Astrocyte (in vitro differentiated cells and primary cell): ENCODE results near the gene NECTIN4. TPM values are rescaled to one million over a fixed set of nuclear protein-coding genes. Genes with fewer than 3 reads are reported as not detected.

Source experiments
- DNase-seq: peaks from one replicate; pipeline ENCODE4 v3.0.0-alpha.2; 2010; ENCODE audit warnings: low read depth
- FAIRE-seq: peaks from 2 replicates; lab custom pipeline; 2011; peaks lifted over from hg19 to GRCh38; lab: Jason Lieb, UNC
- H2AFZ ChIP-seq: 2 replicates; pipeline ENCODE4 v1.6.0; 2012; ENCODE audit warnings: low read depth, low read length, inconsistent platforms
- H3K27ac ChIP-seq: 2 replicates; pipeline ENCODE4 v1.5.1; 2011; ENCODE audit warnings: low read depth, low read length, inconsistent platforms
- H3K27me3 ChIP-seq: 2 replicates; pipeline ENCODE4 v1.6.0; 2011; ENCODE audit warnings: low read length, inconsistent platforms; ENCODE audit not compliant: insufficient read depth
- H3K36me3 ChIP-seq: 2 replicates; pipeline ENCODE4 v1.5.1; 2011; ENCODE audit warnings: low read length, inconsistent platforms; ENCODE audit not compliant: insufficient read depth
- H3K4me1 ChIP-seq: 2 replicates; pipeline ENCODE4 v1.5.1; 2011; ENCODE audit warnings: low read length, inconsistent platforms; ENCODE audit not compliant: insufficient read depth
- H3K4me2 ChIP-seq: 2 replicates; pipeline ENCODE4 v1.6.0; 2012; ENCODE audit warnings: low read length, inconsistent platforms
- H3K4me3 ChIP-seq: 2 replicates; pipeline ENCODE4 v1.5.1; 2011; ENCODE audit warnings: low read depth, mild to moderate bottlenecking, low read length, inconsistent platforms; ENCODE audit not compliant: insufficient read depth
- H3K79me2 ChIP-seq: 2 replicates; pipeline ENCODE4 v1.6.0; 2012; ENCODE audit warnings: mild to moderate bottlenecking, low read length, inconsistent platforms; ENCODE audit not compliant: insufficient read depth
- H3K9ac ChIP-seq: 2 replicates; pipeline ENCODE4 v1.6.0; 2012; ENCODE audit warnings: mild to moderate bottlenecking, low read length, inconsistent platforms
- H3K9me3 ChIP-seq: 2 replicates; pipeline ENCODE4 v1.5.1; 2012; ENCODE audit warnings: low read depth, mild to moderate bottlenecking, low read length, inconsistent platforms; ENCODE audit not compliant: insufficient read depth
- H4K20me1 ChIP-seq: 2 replicates; pipeline ENCODE4 v1.6.0; 2012; ENCODE audit warnings: low read length, inconsistent platforms; ENCODE audit not compliant: insufficient read depth
- H3K27ac Mint-ChIP-seq: one replicate; pipeline ENCODE4 v1.8.0; 2021; ENCODE audit warnings: mild to moderate bottlenecking, mixed read lengths; ENCODE audit not compliant: unreplicated experiment
- H3K27me3 Mint-ChIP-seq: one replicate; pipeline ENCODE4 v1.8.0; 2021; ENCODE audit warnings: low read depth, mixed read lengths; ENCODE audit not compliant: unreplicated experiment
- H3K36me3 Mint-ChIP-seq: one replicate; pipeline ENCODE4 v1.8.0; 2021; ENCODE audit warnings: low read depth, mixed read lengths; ENCODE audit not compliant: unreplicated experiment
- H3K4me1 Mint-ChIP-seq: one replicate; pipeline ENCODE4 v1.8.0; 2021; ENCODE audit warnings: low read depth, mixed read lengths; ENCODE audit not compliant: unreplicated experiment
- H3K4me3 Mint-ChIP-seq: one replicate; pipeline ENCODE4 v1.8.0; 2021; ENCODE audit warnings: mild to moderate bottlenecking, moderate library complexity, mixed read lengths; ENCODE audit not compliant: unreplicated experiment
- H3K9me3 Mint-ChIP-seq: one replicate; pipeline ENCODE4 v1.8.0; 2021; ENCODE audit warnings: mild to moderate bottlenecking, mixed read lengths; ENCODE audit not compliant: unreplicated experiment
- EZH2 ChIP-seq: IDR thresholded peaks from 2 replicates; pipeline ENCODE4 v1.6.1; 2012; ENCODE audit warnings: mild to moderate bottlenecking, low read length, inconsistent platforms; ENCODE audit not compliant: insufficient read depth
- total RNA-seq: library from RNA; stranded (reverse); gene quantifications from 2 replicates; pipeline ENCODE4 v1.2.1, GENCODE V29; 2021
- TF ChIP-seq, protein P1 (sequence below): IDR thresholded peaks from 2 replicates; pipeline ENCODE4 v1.5.1; 2011; ENCODE audit warnings: low read depth, mild to moderate bottlenecking, inconsistent platforms, low read length, moderate library complexity; ENCODE audit not compliant: insufficient read depth

The NECTIN4 gene
- total RNA-seq, 1 donor from 2014 or later = 1.9 TPM

DNA sequence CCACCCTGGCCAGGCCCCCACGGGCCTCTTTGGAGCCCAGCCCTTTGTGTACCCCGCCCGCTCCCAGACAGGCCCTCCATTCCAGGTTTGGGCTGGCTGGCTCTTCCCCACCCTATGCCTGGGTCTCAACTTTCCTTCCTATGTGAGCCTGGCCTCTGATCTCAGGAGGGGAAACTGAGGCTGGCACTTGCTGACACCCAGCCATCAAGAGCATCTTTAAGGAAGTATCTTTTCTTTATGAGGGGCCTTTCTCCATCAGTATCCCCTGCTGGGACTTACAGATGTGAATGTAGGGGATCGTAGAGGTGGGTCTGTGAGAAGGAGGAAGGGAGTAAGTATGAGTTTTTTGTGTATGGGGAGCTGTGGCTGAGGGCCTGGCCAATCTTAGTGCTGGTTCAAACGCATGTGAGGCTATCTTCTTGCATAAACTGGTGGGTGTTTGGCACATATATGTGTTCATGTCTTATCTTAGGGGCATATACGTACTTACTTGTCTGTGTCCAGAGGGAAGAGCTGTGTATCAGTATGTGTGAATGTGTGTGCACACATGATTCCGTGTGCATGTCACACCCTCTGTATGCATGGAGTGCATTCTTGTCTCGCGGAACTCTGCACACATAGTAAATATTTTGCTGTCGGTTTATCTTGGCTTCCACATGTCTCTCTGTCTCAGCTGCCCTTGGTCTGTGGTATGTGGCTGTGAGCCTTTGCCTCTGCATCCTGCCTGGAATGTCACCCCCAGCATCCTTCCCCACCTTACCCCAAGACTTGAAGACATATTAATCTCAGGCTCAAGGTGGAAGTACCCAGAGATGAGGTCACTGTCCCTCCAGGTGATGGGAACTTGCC is 5.4 kb downstream of the NECTIN4 start:
- peak overlapping the region; percentile 58 for H2AFZ ChIP-seq
- H3K27ac ChIP-seq = peak overlapping the region; percentile 58
- peak overlapping the region; percentile 55 for H3K4me2 ChIP-seq
- Mint-ChIP-seq H3K9me3 (peaks cover 3% of the 10 kb centered on the region), H3K27ac (peak overlapping the region; percentile 89), H3K36me3 (no peaks in the 10 kb centered on the region), H3K4me1 (peaks cover 69% of the 10 kb centered on the region), H3K4me3 (no peak overlapping the region), H3K27me3 (no peaks in the 10 kb centered on the region)
- H3K4me1 ChIP-seq = peaks cover 35% of the 10 kb centered on the region
- peak; percentile 39 for DNase-seq
- H3K9ac ChIP-seq = peak overlapping the region; percentile 38
- H3K27me3 ChIP-seq = no peaks in the 10 kb centered on the region
- TF ChIP-seq, protein P1, sequence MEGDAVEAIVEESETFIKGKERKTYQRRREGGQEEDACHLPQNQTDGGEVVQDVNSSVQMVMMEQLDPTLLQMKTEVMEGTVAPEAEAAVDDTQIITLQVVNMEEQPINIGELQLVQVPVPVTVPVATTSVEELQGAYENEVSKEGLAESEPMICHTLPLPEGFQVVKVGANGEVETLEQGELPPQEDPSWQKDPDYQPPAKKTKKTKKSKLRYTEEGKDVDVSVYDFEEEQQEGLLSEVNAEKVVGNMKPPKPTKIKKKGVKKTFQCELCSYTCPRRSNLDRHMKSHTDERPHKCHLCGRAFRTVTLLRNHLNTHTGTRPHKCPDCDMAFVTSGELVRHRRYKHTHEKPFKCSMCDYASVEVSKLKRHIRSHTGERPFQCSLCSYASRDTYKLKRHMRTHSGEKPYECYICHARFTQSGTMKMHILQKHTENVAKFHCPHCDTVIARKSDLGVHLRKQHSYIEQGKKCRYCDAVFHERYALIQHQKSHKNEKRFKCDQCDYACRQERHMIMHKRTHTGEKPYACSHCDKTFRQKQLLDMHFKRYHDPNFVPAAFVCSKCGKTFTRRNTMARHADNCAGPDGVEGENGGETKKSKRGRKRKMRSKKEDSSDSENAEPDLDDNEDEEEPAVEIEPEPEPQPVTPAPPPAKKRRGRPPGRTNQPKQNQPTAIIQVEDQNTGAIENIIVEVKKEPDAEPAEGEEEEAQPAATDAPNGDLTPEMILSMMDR = no peak
- TF ChIP-seq EZH2 = no peak
- no peak overlapping the region for H3K4me3 ChIP-seq
- H3K36me3 ChIP-seq = no peaks in the 10 kb centered on the region
- no peak for FAIRE-seq
- H4K20me1 ChIP-seq = no peaks in the 10 kb centered on the region
- no peaks in the 10 kb centered on the region for H3K79me2 ChIP-seq
- H3K9me3 ChIP-seq = no peaks in the 10 kb centered on the region

DNA sequence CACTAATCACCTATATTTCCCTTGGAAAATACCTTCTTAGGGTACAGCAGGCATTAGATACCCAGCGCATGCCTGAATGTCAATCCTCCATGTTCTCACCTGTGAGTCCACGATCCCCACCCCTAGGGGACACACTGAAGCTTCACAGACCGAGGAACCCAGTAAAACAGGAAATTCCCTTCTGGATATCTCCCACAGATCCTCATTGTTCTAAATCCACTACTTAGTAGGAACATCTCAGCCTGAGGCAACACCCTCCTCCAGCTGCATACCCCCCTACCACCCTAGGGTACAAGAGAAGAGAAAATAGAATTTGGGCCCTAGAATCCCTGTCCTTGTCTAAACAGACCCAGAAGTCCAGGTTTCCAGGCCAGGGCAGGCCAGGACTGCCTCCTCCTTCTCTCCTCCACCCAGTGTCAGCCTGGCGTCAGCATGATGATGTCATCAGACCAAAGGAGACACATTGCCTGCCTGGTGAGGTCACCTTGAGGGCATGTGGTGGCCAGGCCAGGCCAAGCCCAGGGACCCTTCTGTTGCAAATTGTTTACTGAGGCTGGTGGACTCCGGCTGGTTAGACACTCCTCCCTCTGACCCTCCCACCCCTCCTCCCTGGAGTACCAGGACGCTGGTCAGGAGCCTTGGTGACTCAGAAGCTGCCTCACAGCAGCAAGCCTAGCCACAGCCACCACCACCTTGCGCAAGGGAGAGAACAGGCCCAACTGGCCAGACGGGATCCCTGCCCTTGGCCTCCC is 6.2 kb downstream of the NECTIN4 start:
- FAIRE-seq = no peak
- Mint-ChIP-seq H3K27ac (peak overlapping the region; percentile 89), H3K4me1 (peaks cover 61% of the 10 kb centered on the region), H3K27me3 (no peaks in the 10 kb centered on the region), H3K9me3 (peaks cover 4% of the 10 kb centered on the region), H3K36me3 (no peaks in the 10 kb centered on the region), H3K4me3 (peak overlapping the region; percentile 28)
- TF ChIP-seq, protein P1 = no peak
- TF ChIP-seq EZH2 = no peak
- Histone ChIP-seq H3K79me2 (no peaks in the 10 kb centered on the region), H3K9me3 (no peaks in the 10 kb centered on the region), H3K27me3 (no peaks in the 10 kb centered on the region), H3K27ac (peak overlapping the region; percentile 58), H3K36me3 (no peaks in the 10 kb centered on the region), H3K4me3 (no peak overlapping the region), H3K9ac (peak overlapping the region; percentile 30), H4K20me1 (no peaks in the 10 kb centered on the region), H3K4me1 (peaks cover 35% of the 10 kb centered on the region), H2AFZ (peak overlapping the region; percentile 58), H3K4me2 (peak overlapping the region; percentile 55)
- DNase-seq = peak; percentile 89
